OCI-LY7 (cell line): ENCODE results near the gene TYW1. TPM values are rescaled to one million over a fixed set of nuclear protein-coding genes. Genes with fewer than 3 reads are reported as not detected.
A peak's percentile ranks its signal among the peaks of the same experiment; 100 is the strongest.
"Not testable (repeated sequence)": the region's sequence is repeated elsewhere in the genome, so short reads cannot be mapped to it uniquely, and the experiment has no call there.

ENCODE experiments used
- Bru-seq: library from RNA; stranded (reverse); fragments of 400-500 nt; gene quantifications from one replicate; lab custom pipeline; 2021; lab: Mats Ljungman, UMichigan
- BruChase-seq, 2 experiments: library from RNA; stranded (reverse); fragments of 400-500 nt; gene quantifications; one replicate each; lab custom pipeline; 2021; lab: Mats Ljungman, UMichigan
- BruUV-seq: library from RNA; stranded (reverse); fragments of 400-500 nt; replicated peaks from 2 replicates; lab custom pipeline; 2021; lab: Mats Ljungman, UMichigan
- CTCF ChIA-PET: fragments of 300-600 bp; sonication (Branson Sonifier 250); formaldehyde crosslinking; loops from one replicate; lab custom pipeline; 2022; ENCODE audit warnings: antibody characterized with exemption; ENCODE audit not compliant: unreplicated experiment; lab: Charles Lee
- POLR2A ChIA-PET: fragments of 300-600 bp; sonication (Branson Sonifier 250); formaldehyde crosslinking; loops from one replicate; lab custom pipeline; 2022; ENCODE audit warnings: antibody characterized with exemption; lab: Charles Lee
- DNase-seq: peaks from one replicate; pipeline ENCODE4 v3.0.0-alpha.2; 2015; ENCODE audit warnings: low spot score
- H2AFZ ChIP-seq: fragments of 200-600 bp; sonication (generic), shearing (Covaris generic); 2 replicates; pipeline ENCODE4 v1.6.1; 2014; ENCODE audit warnings: mild to moderate bottlenecking, antibody characterized with exemption, low read length, moderate library complexity
- H3K27ac ChIP-seq: fragments of 200-600 bp; sonication (generic); 2 replicates; pipeline ENCODE4 v1.5.1; 2014; ENCODE audit warnings: mixed run types, low read depth, mild to moderate bottlenecking, moderate library complexity, low read length, inconsistent platforms; ENCODE audit not compliant: poor library complexity, severe bottlenecking
- H3K36me3 ChIP-seq: fragments of 200-600 bp; sonication (generic); 2 replicates; pipeline ENCODE4 v1.6.1; 2014; ENCODE audit warnings: mild to moderate bottlenecking, antibody characterized with exemption, low read length, moderate library complexity, mixed read lengths; ENCODE audit not compliant: insufficient read depth
- H3K4me1 ChIP-seq: fragments of 200-600 bp; sonication (generic); 2 replicates; pipeline ENCODE4 v1.5.1; 2014; ENCODE audit warnings: mild to moderate bottlenecking, low read length; ENCODE audit not compliant: insufficient read depth, poor library complexity, severe bottlenecking
- H3K4me2 ChIP-seq: fragments of 200-600 bp; sonication (generic); 2 replicates; pipeline ENCODE4 v1.6.1; 2014; ENCODE audit warnings: mild to moderate bottlenecking, low read length
- H3K4me3 ChIP-seq: fragments of 200-600 bp; sonication (generic); 2 replicates; pipeline ENCODE4 v1.5.1; 2014; ENCODE audit warnings: mild to moderate bottlenecking, low read depth, low read length; ENCODE audit not compliant: poor library complexity, severe bottlenecking
- H3K79me2 ChIP-seq: fragments of 200-600 bp; sonication (generic); 2 replicates; pipeline ENCODE4 v1.6.1; 2016; ENCODE audit warnings: low read depth, mild to moderate bottlenecking, low read length, moderate library complexity, mixed read lengths; ENCODE audit not compliant: insufficient read depth
- H3K9me2 ChIP-seq: fragments of 200-600 bp; sonication (generic); 2 replicates; pipeline ENCODE4 v1.6.1; 2016; ENCODE audit warnings: mild to moderate bottlenecking, low read length, mixed read lengths; ENCODE audit not compliant: insufficient read depth
- H3K9me3 ChIP-seq: fragments of 200-600 bp; sonication (generic); 2 replicates; pipeline ENCODE4 v1.6.1; 2014; ENCODE audit warnings: mild to moderate bottlenecking, mixed run types, low read length, mixed read lengths
- H4K20me1 ChIP-seq: fragments of 200-600 bp; sonication (generic); 2 replicates; pipeline ENCODE4 v1.6.1; 2014; ENCODE audit warnings: mild to moderate bottlenecking, antibody characterized with exemption, low read length, moderate library complexity, mixed read lengths; ENCODE audit not compliant: insufficient read depth
- EZH2phosphoT487 ChIP-seq: fragments of 200-600 bp; sonication (generic); IDR thresholded peaks from 2 replicates; pipeline ENCODE4 v1.6.1; 2018; ENCODE audit warnings: low read depth, borderline replicate concordance, mild to moderate bottlenecking, mixed run types, antibody characterized with exemption, low read length, moderate library complexity, mixed read lengths
- intact Hi-C: fragments of 100-400 bp; cut with micrococcal nuclease; formaldehyde crosslinking; loops from one replicate; pipeline ENCODE4 v1.10.0; 2022; ENCODE audit not compliant: unreplicated experiment
- long read RNA-seq: library from polyadenylated mRNA; stranded (forward); transcript quantifications from one replicate; pipeline ENCODE4 v2.0.0, GENCODE V29; 2022
- total RNA-seq, 2 experiments: library from RNA; depleted of rRNA in 1 of 2; stranded (reverse); fragments of >200 nt in 1 of 2; shearing (Covaris generic) in 1 of 2; gene quantifications; 2 replicates each; pipeline ENCODE4 v1.2.3, GENCODE V29; 2014 to 2022
- TF ChIP-seq, protein P1 (sequence below): fragments of 200-600 bp; sonication (generic); conservative IDR thresholded peaks from 2 replicates; pipeline ENCODE4 v1.5.1; 2014; ENCODE audit warnings: mild to moderate bottlenecking, antibody characterized with exemption, low read length, moderate library complexity, mixed read lengths

TYW1 gene, protein sequence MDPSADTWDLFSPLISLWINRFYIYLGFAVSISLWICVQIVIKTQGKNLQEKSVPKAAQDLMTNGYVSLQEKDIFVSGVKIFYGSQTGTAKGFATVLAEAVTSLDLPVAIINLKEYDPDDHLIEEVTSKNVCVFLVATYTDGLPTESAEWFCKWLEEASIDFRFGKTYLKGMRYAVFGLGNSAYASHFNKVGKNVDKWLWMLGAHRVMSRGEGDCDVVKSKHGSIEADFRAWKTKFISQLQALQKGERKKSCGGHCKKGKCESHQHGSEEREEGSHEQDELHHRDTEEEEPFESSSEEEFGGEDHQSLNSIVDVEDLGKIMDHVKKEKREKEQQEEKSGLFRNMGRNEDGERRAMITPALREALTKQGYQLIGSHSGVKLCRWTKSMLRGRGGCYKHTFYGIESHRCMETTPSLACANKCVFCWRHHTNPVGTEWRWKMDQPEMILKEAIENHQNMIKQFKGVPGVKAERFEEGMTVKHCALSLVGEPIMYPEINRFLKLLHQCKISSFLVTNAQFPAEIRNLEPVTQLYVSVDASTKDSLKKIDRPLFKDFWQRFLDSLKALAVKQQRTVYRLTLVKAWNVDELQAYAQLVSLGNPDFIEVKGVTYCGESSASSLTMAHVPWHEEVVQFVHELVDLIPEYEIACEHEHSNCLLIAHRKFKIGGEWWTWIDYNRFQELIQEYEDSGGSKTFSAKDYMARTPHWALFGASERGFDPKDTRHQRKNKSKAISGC
- total RNA-seq (2014; rRNA removed; shearing (Covaris generic)) = 17.0 and 17.3 TPM in 2 replicates
- total RNA-seq (2022) = 15.3 and 22.3 TPM in 2 replicates
- percentile 73 among the genes with signal in this experiment for Bru-seq, nascent RNA
- BruChase-seq, experiment 1, labeled RNA remaining after a 6-hour chase = percentile 70 among the genes with signal in this experiment
- BruChase-seq, experiment 2, labeled RNA remaining after a 2-hour chase = percentile 65 among the genes with signal in this experiment
- long read RNA-seq, transcript TYW1-201 (16 exons, 3,348 nt) = major isoform, 41 of 56 reads
- long read RNA-seq, partial matches to known transcripts = 5 of 56 reads
- long read RNA-seq, other reads (novel, unspliced or antisense) = 10 of 56 reads

- BruUV-seq, H3K9me2 ChIP-seq, CTCF ChIA-PET, H4K20me1 ChIP-seq, H3K9me3 ChIP-seq: not testable (repeated sequence)
- Histone ChIP-seq H3K4me3 (peak within 1 kb of the TSS; percentile 87), H3K4me1 (peaks cover 23% of the 10 kb centered on the region), H3K79me2 (peaks cover 44% of the 10 kb centered on the region), H3K36me3 (peaks cover 21% of the 10 kb centered on the region), H3K27ac (peak within 1 kb of the TSS; percentile 67), H3K4me2 (peak within 1 kb of the TSS; percentile 97), H2AFZ (peak within 1 kb of the TSS; percentile 81)
- intact Hi-C loops = loop anchor here (5.0 to 10.0 kb wide), 4 partner anchors 254 to 882 kb away; partner anchors contain the start of genes CRCP and RABGEF1
- peak; percentile 98 for DNase-seq
- POLR2A ChIA-PET = interaction anchor here (3.6 kb wide), 1 partner anchor 152 kb away, joined by 11 read pairs; no protein-coding TSS in a partner anchor
Observed at GRCh38 chr7:66996444-66997191, at the start of gene TYW1. Gene TYW1 (plus strand): TSS chr7:66996833. CDS start chr7:66996979, 146 bp downstream.

- POLR2A ChIA-PET = no interaction called here
- H3K36me3 ChIP-seq = peaks cover 86% of the 10 kb centered on the region
- BruUV-seq = no TSS peak
Observed at GRCh38 chr7:66948480-66949109, 48.0 kb upstream of the TYW1 start.

More at GRCh38 chr7:66948480-66949109, 48.0 kb upstream of the TYW1 start:
- TF ChIP-seq, protein P1, sequence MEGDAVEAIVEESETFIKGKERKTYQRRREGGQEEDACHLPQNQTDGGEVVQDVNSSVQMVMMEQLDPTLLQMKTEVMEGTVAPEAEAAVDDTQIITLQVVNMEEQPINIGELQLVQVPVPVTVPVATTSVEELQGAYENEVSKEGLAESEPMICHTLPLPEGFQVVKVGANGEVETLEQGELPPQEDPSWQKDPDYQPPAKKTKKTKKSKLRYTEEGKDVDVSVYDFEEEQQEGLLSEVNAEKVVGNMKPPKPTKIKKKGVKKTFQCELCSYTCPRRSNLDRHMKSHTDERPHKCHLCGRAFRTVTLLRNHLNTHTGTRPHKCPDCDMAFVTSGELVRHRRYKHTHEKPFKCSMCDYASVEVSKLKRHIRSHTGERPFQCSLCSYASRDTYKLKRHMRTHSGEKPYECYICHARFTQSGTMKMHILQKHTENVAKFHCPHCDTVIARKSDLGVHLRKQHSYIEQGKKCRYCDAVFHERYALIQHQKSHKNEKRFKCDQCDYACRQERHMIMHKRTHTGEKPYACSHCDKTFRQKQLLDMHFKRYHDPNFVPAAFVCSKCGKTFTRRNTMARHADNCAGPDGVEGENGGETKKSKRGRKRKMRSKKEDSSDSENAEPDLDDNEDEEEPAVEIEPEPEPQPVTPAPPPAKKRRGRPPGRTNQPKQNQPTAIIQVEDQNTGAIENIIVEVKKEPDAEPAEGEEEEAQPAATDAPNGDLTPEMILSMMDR = peak; percentile 57
- TF ChIP-seq EZH2phosphoT487 = no peak
- Histone ChIP-seq H3K79me2 (no peaks in the 10 kb centered on the region), H3K4me1 (peaks cover 13% of the 10 kb centered on the region), H4K20me1 (no peaks in the 10 kb centered on the region), H3K27ac (no peak overlapping the region), H3K9me3 (no peaks in the 10 kb centered on the region), H3K4me3 (no peak overlapping the region), H3K9me2 (no peaks in the 10 kb centered on the region), H2AFZ (no peak overlapping the region), H3K4me2 (no peak overlapping the region)
- intact Hi-C loops = no loop called here
- no peak for DNase-seq
- CTCF ChIA-PET = no interaction called here
